H1 (cell line): Measurements from ENCODE around the gene RNMT. TPM values are rescaled to one million over a fixed set of nuclear protein-coding genes. Genes with fewer than 3 reads are reported as not detected.
A peak's percentile ranks its signal among the peaks of the same experiment; 100 is the strongest.

Experiments
- CTCF ChIA-PET: fragments of 300-600 bp; sonication (Branson Sonifier 250); formaldehyde crosslinking; loops from one replicate; lab custom pipeline; 2021; ENCODE audit not compliant: partially characterized antibody; lab: Charles Lee
- POLR2A ChIA-PET: fragments of 300-600 bp; sonication (Branson Sonifier 250); formaldehyde crosslinking; loops from one replicate; lab custom pipeline; 2021; ENCODE audit warnings: inconsistent platforms; ENCODE audit not compliant: partially characterized antibody; lab: Charles Lee
- DNase-seq, 2 experiments: peaks; one replicate each; pipeline versions ENCODE4 v3.0.0 to v3.0.0-alpha.2; 2010 to 2022; ENCODE audit warnings: low spot score in 2 of 2, low read depth in 1 of 2, mixed read lengths in 1 of 2
- FAIRE-seq: peaks from 2 replicates; lab custom pipeline; 2011; peaks lifted over from hg19 to GRCh38; lab: Jason Lieb, UNC
- H2AFZ ChIP-seq: 2 replicates; pipeline ENCODE4 v1.8.1; 2012; ENCODE audit warnings: low read length, inconsistent platforms
- H2AK5ac ChIP-seq: 2 replicates; pipeline ENCODE4 v1.6.1; 2013; ENCODE audit warnings: low read depth, low read length
- H2BK120ac ChIP-seq: replicated peaks from 2 replicates; pipeline ENCODE3; 2013; ENCODE audit warnings: low read depth, low read length, inconsistent platforms
- H2BK12ac ChIP-seq: 2 replicates; pipeline ENCODE4 v1.6.1; 2013; ENCODE audit warnings: low read depth, low read length
- H2BK15ac ChIP-seq: 2 replicates; pipeline ENCODE4 v1.6.1; 2013; ENCODE audit warnings: low read length
- H2BK20ac ChIP-seq: 2 replicates; pipeline ENCODE4 v1.6.1; 2013; ENCODE audit warnings: low read length
- H2BK5ac ChIP-seq: 2 replicates; pipeline ENCODE4 v1.6.1; 2013; ENCODE audit warnings: low read depth, low read length
- H3K14ac ChIP-seq: 2 replicates; pipeline ENCODE4 v1.6.1; 2013; ENCODE audit warnings: inconsistent platforms; ENCODE audit not compliant: insufficient read length
- H3K18ac ChIP-seq: 2 replicates; pipeline ENCODE4 v1.6.1; 2013; ENCODE audit warnings: low read length; ENCODE audit errors: extremely low read depth
- H3K23ac ChIP-seq: 2 replicates; pipeline ENCODE4 v1.6.1; 2013; ENCODE audit warnings: inconsistent platforms; ENCODE audit not compliant: insufficient read length
- H3K23me2 ChIP-seq: 2 replicates; pipeline ENCODE4 v1.6.1; 2013; ENCODE audit warnings: low read depth, low read length
- H3K27ac ChIP-seq: 2 replicates; pipeline ENCODE4 v1.6.1; 2011; ENCODE audit warnings: low read depth, low read length, inconsistent platforms
- H3K27me3 ChIP-seq, 4 experiments: replicated peaks in 1 of 4; 1 replicate in 1 of 4; 2 replicates in 3 of 4; pipeline versions ENCODE4 v1.6.1 to v1.8.1; 2011 to 2013; ENCODE audit warnings: low read length in 3 of 4, mild to moderate bottlenecking in 3 of 4, inconsistent platforms in 2 of 4, mixed read lengths in 2 of 4, moderate library complexity in 1 of 4; ENCODE audit not compliant: control insufficient read depth in 3 of 4, insufficient read depth in 3 of 4; ENCODE audit errors: extremely low read depth in 1 of 4
- H3K36me3 ChIP-seq, 4 experiments: 2 replicates each; pipeline versions ENCODE4 v1.6.1 to v1.8.1; 2011 to 2013; ENCODE audit warnings: mild to moderate bottlenecking in 4 of 4, low read length in 3 of 4, moderate library complexity in 2 of 4, control low read depth in 1 of 4, inconsistent platforms in 1 of 4; ENCODE audit not compliant: insufficient read depth in 4 of 4, control insufficient read depth in 2 of 4
- H3K4ac ChIP-seq: replicated peaks from 2 replicates; pipeline ENCODE3; 2013; ENCODE audit warnings: low read length, low read depth, mixed read lengths, inconsistent platforms; ENCODE audit not compliant: insufficient read length
- H3K4me1 ChIP-seq, 4 experiments: replicated peaks in 1 of 4; 1 replicate in 1 of 4; 2 replicates in 3 of 4; pipeline versions ENCODE4 v1.6.1 to v1.8.1; 2011 to 2013; ENCODE audit warnings: low read length in 3 of 4, inconsistent platforms in 2 of 4, mixed read lengths in 1 of 4; ENCODE audit not compliant: insufficient read depth in 4 of 4, control insufficient read depth in 3 of 4
- H3K4me2 ChIP-seq, 2 experiments: 2 replicates each; pipeline versions ENCODE4 v1.6.1 to v1.8.1; 2011 to 2013; ENCODE audit warnings: low read depth in 2 of 2, low read length in 2 of 2, control low read depth in 1 of 2, inconsistent platforms in 1 of 2, mild to moderate bottlenecking in 1 of 2; ENCODE audit not compliant: insufficient read depth in 1 of 2
- H3K4me3 ChIP-seq, 4 experiments: fragments of 200-600, 300-600 bp in 1 of 4; sonication (generic), shearing (Covaris generic), sonication (Bioruptor Twin) in 1 of 4; 2 replicates each; pipeline versions ENCODE4 v1.5.1 to v1.8.1; 2011 to 2016; ENCODE audit warnings: low read length in 4 of 4, low read depth in 3 of 4, control low read depth in 2 of 4, inconsistent platforms in 2 of 4, mild to moderate bottlenecking in 2 of 4, mixed read lengths in 1 of 4, moderate library complexity in 1 of 4; ENCODE audit not compliant: insufficient read depth in 2 of 4; ENCODE audit errors: extremely low read depth in 1 of 4
- H3K56ac ChIP-seq: replicated peaks from 2 replicates; pipeline ENCODE3; 2013; ENCODE audit warnings: low read depth, mild to moderate bottlenecking, mixed read lengths, low read length, inconsistent platforms; ENCODE audit not compliant: insufficient read length
- H3K79me1 ChIP-seq: 2 replicates; pipeline ENCODE4 v1.6.1; 2013; ENCODE audit warnings: low read depth, low read length, control low read depth
- H3K79me2 ChIP-seq, 2 experiments: 2 replicates each; pipeline versions ENCODE4 v1.6.1 to v1.8.1; 2012 to 2013; ENCODE audit warnings: low read length in 2 of 2, mild to moderate bottlenecking in 2 of 2, inconsistent platforms in 1 of 2; ENCODE audit not compliant: insufficient read depth in 2 of 2, control insufficient read depth in 1 of 2
- H3K9ac ChIP-seq, 4 experiments: replicated peaks in 1 of 4; 1 replicate in 1 of 4; 2 replicates in 3 of 4; pipeline versions ENCODE4 v1.6.1 to v1.8.1; 2011 to 2013; ENCODE audit warnings: low read depth in 3 of 4, low read length in 3 of 4, control low read depth in 2 of 4, mild to moderate bottlenecking in 2 of 4, moderate library complexity in 2 of 4, inconsistent platforms in 1 of 4; ENCODE audit errors: extremely low read depth in 1 of 4
- H3K9me3 ChIP-seq, 2 experiments: 2 replicates each; pipeline versions ENCODE4 v1.6.1 to v1.8.1; 2012 to 2013; ENCODE audit warnings: mild to moderate bottlenecking in 2 of 2, moderate library complexity in 2 of 2, control low read depth in 1 of 2, inconsistent platforms in 1 of 2, low read depth in 1 of 2, low read length in 1 of 2, mixed read lengths in 1 of 2; ENCODE audit not compliant: insufficient read depth in 2 of 2
- H4K20me1 ChIP-seq, 2 experiments: replicated peaks in 1 of 2; 2 replicates each; pipeline versions ENCODE3 to v1.8.1; 2011 to 2013; ENCODE audit warnings: inconsistent platforms in 2 of 2, low read length in 2 of 2, mild to moderate bottlenecking in 1 of 2; ENCODE audit not compliant: insufficient read depth in 2 of 2, control insufficient read depth in 1 of 2
- H4K5ac ChIP-seq: 2 replicates; pipeline ENCODE4 v1.6.1; 2013; ENCODE audit warnings: low read length, low read depth, mixed read lengths, inconsistent platforms; ENCODE audit not compliant: insufficient read length
- H4K8ac ChIP-seq: 2 replicates; pipeline ENCODE4 v1.8.0; 2013; ENCODE audit warnings: mild to moderate bottlenecking, moderate library complexity, low read length, inconsistent platforms; ENCODE audit not compliant: insufficient read depth; ENCODE audit errors: extremely low read depth
- H4K91ac ChIP-seq: replicated peaks from 2 replicates; pipeline ENCODE3; 2013; ENCODE audit warnings: low read length, mixed read lengths, inconsistent platforms; ENCODE audit not compliant: insufficient read length
- FOSL1 ChIP-seq: IDR thresholded peaks from 2 replicates; pipeline ENCODE4 v1.6.1; 2011; ENCODE audit warnings: mild to moderate bottlenecking, low read depth, low read length, moderate library complexity; ENCODE audit not compliant: insufficient read depth
- GTF2F1 ChIP-seq: IDR thresholded peaks from 2 replicates; pipeline ENCODE4 v1.6.1; 2012; ENCODE audit warnings: low read depth, low read length, improper control_type of control experiment, borderline replicate concordance
- JUN ChIP-seq: IDR thresholded peaks from 2 replicates; pipeline ENCODE4 v1.6.1; 2011; ENCODE audit warnings: low read depth, mild to moderate bottlenecking, improper control_type of control experiment, low read length
- JUND ChIP-seq: IDR thresholded peaks from 2 replicates; pipeline ENCODE4 v1.6.1; 2011; ENCODE audit warnings: mild to moderate bottlenecking, improper control_type of control experiment, low read length
- KDM4A ChIP-seq: IDR thresholded peaks from one replicate; pipeline ENCODE4 v1.7.1; 2012; ENCODE audit warnings: low read depth, mild to moderate bottlenecking, moderate library complexity, low read length, inconsistent platforms; ENCODE audit not compliant: severe bottlenecking
- MAX ChIP-seq: IDR thresholded peaks from 2 replicates; pipeline ENCODE4 v1.6.1; 2012; ENCODE audit warnings: inconsistent platforms
- TAF7 ChIP-seq: optimal IDR thresholded peaks from 2 replicates; pipeline ENCODE3; 2011; ENCODE audit warnings: low read depth, mild to moderate bottlenecking, inconsistent platforms, low read length, moderate library complexity, borderline replicate concordance
- WGBS, 2 experiments: shearing (Covaris generic) in 1 of 2; methylation state at CpG; one replicate each; pipeline versions ENCODE4 v1.1.6 to v1.1.7; 2013 to 2015; ENCODE audit warnings: low lambda C conversion rate in 2 of 2, mixed read lengths in 2 of 2, inconsistent platforms in 1 of 2, low coverage in 1 of 2, missing lambda C conversion rate in 1 of 2; ENCODE audit not compliant: insufficient replicate concordance in 2 of 2, insufficient coverage in 1 of 2, insufficient read length in 1 of 2; ENCODE audit errors: extremely low coverage in 1 of 2, missing lambda C conversion rate in 1 of 2; 5-methylcytosine and 5-hydroxymethylcytosine counted together
- polyA plus RNA-seq, 7 experiments: library from polyadenylated mRNA; depleted of rRNA in 3 of 7; stranded (reverse) in 5 of 7; unstranded in 2 of 7; fragments of >200 nt in 5 of 7; fragments of 200-250 nt in 2 of 7; gene quantifications; 1 replicate in 5 of 7; 2 replicates in 1 of 7; 4 replicates in 1 of 7; pipeline versions ENCODE4 v1.2.1 to v1.2.3, GENCODE V29; 2011 to 2013; ENCODE audit warnings: missing spikeins in 2 of 7, mixed read lengths in 2 of 7
- total RNA-seq: library from RNA; stranded (reverse); fragmentation: NEBNext Ultra II Directional; extraction: Animal tissue kit (Norgen Biotek cat#: 25700); gene quantifications from 2 replicates; pipeline ENCODE4 v1.2.1, GENCODE V29; 2021

RNMT gene
- total and polyA plus RNA-seq, 2 of the 8 experiments (the other 6 are each of a cell fraction or from before 2014, with no cell fraction given): 25.3 to 63.5 TPM

GRCh38 chr18:13799396-13799795 is 72.9 kb downstream of the RNMT start:
- DNase-seq (no peak), FAIRE-seq (no peak)
- no peak overlapping the region for H3K56ac ChIP-seq
- WGBS, 2 experiments: 90% methylated on average over 11 of the region's 11 CpGs; no CpG with 5 or more reads in 1 of the 2 experiments
- H3K9ac ChIP-seq: no peak overlapping the region
- H3K4me3 ChIP-seq: no peak overlapping the region
- no peak overlapping the region for H4K5ac ChIP-seq
- H3K4me2 ChIP-seq: no peak overlapping the region
- no peak overlapping the region for H3K14ac ChIP-seq
- H3K9me3 ChIP-seq: no peaks in the 10 kb centered on the region
- no peak overlapping the region; the same call in 1 of the 2 replicates for H2BK12ac ChIP-seq
- ChIA-PET POLR2A (interaction anchor here (1.0 kb wide), 1 partner anchor 9 kb away, joined by 3 read pairs; no protein-coding TSS in a partner anchor), CTCF (interaction anchor here (0.6 to 3.3 kb wide), 2 partner anchors 13 to 20 kb away, joined by 3 to 14 read pairs; no protein-coding TSS in a partner anchor)
- no peaks in the 10 kb centered on the region; the same call in 1 of the 2 replicates for H3K23me2 ChIP-seq
- H3K4me1 ChIP-seq: peaks cover 2 to 11% (median 10%) of the 10 kb centered on the region in 4 experiments
- no peak overlapping the region for H3K4ac ChIP-seq
- no peaks in the 10 kb centered on the region for H3K79me1 ChIP-seq
- no peak overlapping the region for H3K23ac ChIP-seq
- peak overlapping the region; percentile 95 for H2BK15ac ChIP-seq
- peak overlapping the region; percentile 11; the same call in 1 of the 2 replicates for H4K8ac ChIP-seq
- H3K36me3 ChIP-seq: no peaks in the 10 kb centered on the region
- no peaks in the 10 kb centered on the region for H3K79me2 ChIP-seq
- no peak overlapping the region; the same call in 1 of the 2 replicates for H3K18ac ChIP-seq
- 0 out of 2 replicates have a peak overlapping the region, but pooled peaks have one; percentile 65 for H2AK5ac ChIP-seq
- H2BK5ac ChIP-seq: peak overlapping the region; percentile 35; the same call in 1 of the 2 replicates
- no peak for TF ChIP-seq FOSL1
- no peak for TF ChIP-seq JUN
- no peak for TF ChIP-seq MAX
- TF ChIP-seq TAF7: no peak
- no peak for TF ChIP-seq GTF2F1
- no peak for TF ChIP-seq JUND
- TF ChIP-seq KDM4A: no peak
- H4K91ac ChIP-seq: peak overlapping the region; percentile 58
- peak overlapping the region; percentile 38 for H2BK120ac ChIP-seq
- peak overlapping the region; percentile 14; the same call in 1 of the 2 replicates for H2AFZ ChIP-seq
- peak overlapping the region; percentile 80; the same call in 1 of the 2 replicates for H2BK20ac ChIP-seq
- peaks cover 0 to 13% (median 5%) of the 10 kb centered on the region in 4 experiments; a peak in 2 of 7 replicates for H3K27me3 ChIP-seq
- H3K27ac ChIP-seq: no peak overlapping the region
- no peaks in the 10 kb centered on the region for H4K20me1 ChIP-seq
